ENCODE measurements around the gene GRM8.

GRM8 gene

DNA sequence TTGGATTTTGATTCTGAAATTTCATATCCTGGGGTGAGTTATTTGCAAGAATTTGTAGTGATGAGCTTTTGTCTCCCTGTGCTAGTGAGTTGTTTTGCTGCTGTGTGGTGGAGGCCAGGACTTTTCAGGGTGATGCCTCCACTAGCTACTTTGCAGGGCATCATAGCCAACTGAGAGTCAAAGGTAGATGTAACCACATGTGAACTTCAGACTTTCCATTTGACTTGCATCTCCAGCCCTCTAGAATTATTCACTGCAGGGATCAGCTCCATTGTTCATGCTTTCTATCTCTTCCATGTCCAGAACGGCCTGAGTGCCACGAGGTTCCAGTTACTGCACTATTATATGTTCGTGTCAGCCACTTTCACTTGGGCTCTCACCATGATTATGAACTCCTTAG lies 534.3 kb downstream of the GRM8 start:
- Histone ChIP-seq H3K27ac (ENCODE audit: insufficient read depth, low read depth, low read length, poor library complexity, severe bottlenecking) (no peak overlapping the region), H3K27me3 (ENCODE audit: control insufficient read depth, insufficient read depth, low read length, poor library complexity, severe bottlenecking) (no peaks in the 10 kb centered on the region), H3K4me3 (ENCODE audit: insufficient read depth, low read depth, low read length) (no peak overlapping the region), H3K36me3 (ENCODE audit: control insufficient read depth, insufficient read depth, low read length) (no peaks in the 10 kb centered on the region), H3K9me3 (ENCODE audit: control insufficient read depth, low read length) (no peaks in the 10 kb centered on the region), H3K4me1 (ENCODE audit: control insufficient read depth, insufficient read depth, low read length) (no peaks in the 10 kb centered on the region)
- WGBS, 2 experiments = 94 to 96% methylated on average over 3 of the region's 3 CpGs

GRCh38 chr7:126716321-126716720 lies 536.4 kb downstream of the GRM8 start:
- Histone ChIP-seq H3K9me3 (ENCODE audit: control insufficient read depth, low read length) (no peaks in the 10 kb centered on the region), H3K27me3 (ENCODE audit: control insufficient read depth, insufficient read depth, low read length, poor library complexity, severe bottlenecking) (no peaks in the 10 kb centered on the region), H3K36me3 (ENCODE audit: control insufficient read depth, insufficient read depth, low read length) (no peaks in the 10 kb centered on the region), H3K4me3 (ENCODE audit: insufficient read depth, low read depth, low read length) (no peak overlapping the region), H3K4me1 (ENCODE audit: control insufficient read depth, insufficient read depth, low read length) (no peaks in the 10 kb centered on the region), H3K27ac (ENCODE audit: insufficient read depth, low read depth, low read length, poor library complexity, severe bottlenecking) (no peak overlapping the region)
- WGBS, 2 experiments = 86 to 88% methylated on average over 2 of the region's 2 CpGs

- 87% methylated on average over 2 of the region's 2 CpGs; no CpG with 5 or more reads in 1 of the 2 experiments for WGBS, 2 experiments
- no peaks in the 10 kb centered on the region for H3K4me1 ChIP-seq (ENCODE audit: control insufficient read depth, insufficient read depth, low read length)
- no peaks in the 10 kb centered on the region for H3K9me3 ChIP-seq (ENCODE audit: control insufficient read depth, low read length)
- H3K27ac ChIP-seq (ENCODE audit: insufficient read depth, low read depth, low read length, poor library complexity, severe bottlenecking) = no peak overlapping the region
- no peak overlapping the region for H3K4me3 ChIP-seq (ENCODE audit: insufficient read depth, low read depth, low read length)
- no peaks in the 10 kb centered on the region for H3K36me3 ChIP-seq (ENCODE audit: control insufficient read depth, insufficient read depth, low read length)
- H3K27me3 ChIP-seq (ENCODE audit: control insufficient read depth, insufficient read depth, low read length, poor library complexity, severe bottlenecking) = no peaks in the 10 kb centered on the region
Measured at GRCh38 chr7:126715076-126715475, 537.7 kb downstream of the GRM8 start.

GRCh38 chr7:126702242-126703016 lies 550.3 kb downstream of the GRM8 start:
- Histone ChIP-seq H3K4me1 (ENCODE audit: control insufficient read depth, insufficient read depth, low read length) (no peaks in the 10 kb centered on the region), H3K27me3 (ENCODE audit: control insufficient read depth, insufficient read depth, low read length, poor library complexity, severe bottlenecking) (no peaks in the 10 kb centered on the region), H3K27ac (ENCODE audit: insufficient read depth, low read depth, low read length, poor library complexity, severe bottlenecking) (no peak overlapping the region), H3K9me3 (ENCODE audit: control insufficient read depth, low read length) (no peaks in the 10 kb centered on the region), H3K36me3 (ENCODE audit: control insufficient read depth, insufficient read depth, low read length) (no peaks in the 10 kb centered on the region), H3K4me3 (ENCODE audit: insufficient read depth, low read depth, low read length) (no peak overlapping the region)
- WGBS, 2 experiments = 93 to 94% methylated on average over 7 of the region's 7 CpGs

DNA sequence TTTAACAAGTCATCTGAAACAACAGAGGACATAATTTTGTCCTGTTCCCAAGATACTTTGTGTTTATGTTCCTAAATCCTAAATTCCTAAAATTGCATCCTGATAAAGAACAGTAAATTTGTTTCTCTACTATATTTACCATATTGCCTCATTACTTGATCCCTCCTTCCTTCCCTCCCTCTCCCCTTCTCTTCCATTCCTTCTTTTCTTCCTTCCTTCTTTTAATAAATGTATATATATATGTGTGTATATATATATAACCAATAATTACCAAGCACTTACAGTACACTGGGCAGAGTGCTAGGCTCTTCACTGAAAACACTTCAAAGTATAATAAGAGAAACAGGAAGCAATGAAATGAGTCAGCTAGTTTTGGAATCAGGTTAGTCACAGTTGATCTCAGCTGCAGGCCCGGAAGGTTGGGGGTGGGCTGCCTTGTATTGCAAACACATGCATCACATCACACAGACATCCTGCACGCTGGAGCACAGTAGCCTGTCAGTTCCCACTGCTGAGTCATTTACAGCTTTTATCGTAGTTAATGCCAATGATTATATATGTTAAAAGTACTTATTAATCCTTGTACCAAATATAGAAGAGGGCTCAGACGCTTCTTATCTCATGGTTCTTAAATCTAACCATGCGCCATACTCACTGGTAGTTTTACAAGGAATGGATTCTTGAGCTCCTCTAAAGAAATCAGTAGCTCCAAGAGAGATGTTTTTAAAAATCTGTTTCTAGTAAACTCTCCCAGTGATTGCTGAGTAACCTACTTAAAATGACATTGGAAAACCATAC lies 551.7 kb downstream of the GRM8 start:
- WGBS, 2 experiments = 65 to 77% methylated on average over 2 to 3 of the region's 5 CpGs

GRCh38 chr7:126699707-126700106 lies 553.0 kb downstream of the GRM8 start:
- Histone ChIP-seq H3K27me3 (ENCODE audit: control insufficient read depth, insufficient read depth, low read length, poor library complexity, severe bottlenecking) (no peaks in the 10 kb centered on the region), H3K27ac (ENCODE audit: insufficient read depth, low read depth, low read length, poor library complexity, severe bottlenecking) (no peak overlapping the region), H3K4me3 (ENCODE audit: insufficient read depth, low read depth, low read length) (no peak overlapping the region), H3K36me3 (ENCODE audit: control insufficient read depth, insufficient read depth, low read length) (no peaks in the 10 kb centered on the region), H3K9me3 (ENCODE audit: control insufficient read depth, low read length) (no peaks in the 10 kb centered on the region), H3K4me1 (ENCODE audit: control insufficient read depth, insufficient read depth, low read length) (no peaks in the 10 kb centered on the region)

More for the DNA sequence above, 551.7 kb downstream of the GRM8 start:
- Histone ChIP-seq H3K9me3 (ENCODE audit: control insufficient read depth, low read length) (no peaks in the 10 kb centered on the region), H3K36me3 (ENCODE audit: control insufficient read depth, insufficient read depth, low read length) (no peaks in the 10 kb centered on the region), H3K4me3 (ENCODE audit: insufficient read depth, low read depth, low read length) (no peak overlapping the region), H3K27ac (ENCODE audit: insufficient read depth, low read depth, low read length, poor library complexity, severe bottlenecking) (no peak overlapping the region), H3K4me1 (ENCODE audit: control insufficient read depth, insufficient read depth, low read length) (no peaks in the 10 kb centered on the region), H3K27me3 (ENCODE audit: control insufficient read depth, insufficient read depth, low read length, poor library complexity, severe bottlenecking) (no peaks in the 10 kb centered on the region)

GRCh38 chr7:126698909-126699308 lies 553.8 kb downstream of the GRM8 start:
- no peak overlapping the region for H3K27ac ChIP-seq (ENCODE audit: insufficient read depth, low read depth, low read length, poor library complexity, severe bottlenecking)

DNA sequence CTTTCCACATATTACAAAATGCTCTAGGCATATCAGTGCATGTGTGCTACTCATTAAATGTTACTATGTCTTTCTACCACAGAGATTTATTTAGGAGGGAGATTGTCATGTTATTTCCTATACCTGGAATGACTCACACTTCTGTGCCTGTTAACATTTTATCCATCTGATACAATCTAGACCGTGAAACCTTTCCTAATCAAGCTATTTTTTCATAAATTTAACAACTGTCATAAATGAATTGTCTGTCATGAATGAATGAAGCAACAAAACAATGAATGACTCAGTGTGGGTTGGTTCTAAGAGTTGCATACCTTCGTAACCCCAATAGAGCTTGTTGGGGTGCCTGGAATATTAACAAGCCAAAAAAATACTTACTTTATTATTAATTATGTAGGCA lies 554.3 kb downstream of the GRM8 start:
- no peak overlapping the region for H3K27ac ChIP-seq (ENCODE audit: insufficient read depth, low read depth, low read length, poor library complexity, severe bottlenecking)
- no peaks in the 10 kb centered on the region for H3K9me3 ChIP-seq (ENCODE audit: control insufficient read depth, low read length)
- H3K27me3 ChIP-seq (ENCODE audit: control insufficient read depth, insufficient read depth, low read length, poor library complexity, severe bottlenecking) = no peaks in the 10 kb centered on the region
- H3K4me1 ChIP-seq (ENCODE audit: control insufficient read depth, insufficient read depth, low read length) = no peaks in the 10 kb centered on the region
- no peaks in the 10 kb centered on the region for H3K36me3 ChIP-seq (ENCODE audit: control insufficient read depth, insufficient read depth, low read length)
- WGBS, 2 experiments = 100% methylated on average over 1 to 2 of the region's 2 CpGs
- no peak overlapping the region for H3K4me3 ChIP-seq (ENCODE audit: insufficient read depth, low read depth, low read length)

More at GRCh38 chr7:126698909-126699308, 553.8 kb downstream of the GRM8 start:
- H3K4me1 ChIP-seq (ENCODE audit: control insufficient read depth, insufficient read depth, low read length) = no peaks in the 10 kb centered on the region
- H3K4me3 ChIP-seq (ENCODE audit: insufficient read depth, low read depth, low read length) = no peak overlapping the region
- no peaks in the 10 kb centered on the region for H3K9me3 ChIP-seq (ENCODE audit: control insufficient read depth, low read length)
- H3K27me3 ChIP-seq (ENCODE audit: control insufficient read depth, insufficient read depth, low read length, poor library complexity, severe bottlenecking) = no peaks in the 10 kb centered on the region
- WGBS, 2 experiments = 82% methylated on average over 2 of the region's 2 CpGs; no CpG with 5 or more reads in 1 of the 2 experiments
- no peaks in the 10 kb centered on the region for H3K36me3 ChIP-seq (ENCODE audit: control insufficient read depth, insufficient read depth, low read length)

DNA sequence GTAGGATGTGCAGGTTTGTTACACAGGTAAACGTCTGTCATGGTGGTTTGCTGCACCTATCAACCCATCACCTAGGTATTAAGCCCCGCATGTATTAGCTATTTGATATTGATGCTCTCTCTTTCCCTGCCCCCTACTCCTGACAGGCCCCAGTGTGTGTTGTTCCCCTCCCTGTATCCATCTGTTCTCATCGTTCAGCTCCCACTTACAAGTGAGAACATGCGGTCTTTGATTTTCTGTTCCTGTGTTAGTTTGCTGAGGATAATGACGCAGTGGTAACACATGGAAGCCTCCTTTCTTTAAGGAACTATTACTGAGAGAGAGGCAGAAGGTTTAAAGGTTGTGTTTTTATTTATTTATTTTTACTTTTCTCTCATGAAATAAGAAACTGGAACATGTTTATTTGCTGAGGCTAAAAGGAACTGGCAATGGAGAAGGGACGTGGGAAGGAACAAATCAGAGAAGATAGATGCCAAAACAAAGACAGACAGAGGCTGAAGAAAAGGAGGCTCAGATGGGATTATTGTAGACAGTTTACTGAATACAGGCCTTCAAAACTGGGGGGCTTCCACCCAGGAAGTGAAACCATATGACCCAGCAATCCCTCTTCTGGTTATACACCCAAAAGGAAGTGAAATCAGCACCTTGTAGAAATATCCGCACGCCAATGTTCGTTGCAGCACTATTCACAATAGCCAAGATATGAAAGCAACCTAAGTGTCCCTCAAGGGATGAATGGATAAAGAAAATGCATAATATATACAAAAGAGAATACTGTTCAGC lies 556.3 kb downstream of the GRM8 start:
- WGBS, 2 experiments = 86 to 94% methylated on average over 9 of the region's 9 CpGs
- H3K27me3 ChIP-seq (ENCODE audit: control insufficient read depth, insufficient read depth, low read length, poor library complexity, severe bottlenecking) = no peaks in the 10 kb centered on the region
- no peaks in the 10 kb centered on the region for H3K36me3 ChIP-seq (ENCODE audit: control insufficient read depth, insufficient read depth, low read length)
- no peaks in the 10 kb centered on the region for H3K9me3 ChIP-seq (ENCODE audit: control insufficient read depth, low read length)
- no peaks in the 10 kb centered on the region for H3K4me1 ChIP-seq (ENCODE audit: control insufficient read depth, insufficient read depth, low read length)
- H3K27ac ChIP-seq (ENCODE audit: insufficient read depth, low read depth, low read length, poor library complexity, severe bottlenecking) = no peak overlapping the region
- no peak overlapping the region for H3K4me3 ChIP-seq (ENCODE audit: insufficient read depth, low read depth, low read length)
